ENCODE measurements around the gene MT1B.

The MT1B gene

GRCh38 chr16:56625943-56626654, 25.6 kb upstream of the MT1B start:
- DNase-seq (ENCODE audit: extremely low read depth, low read depth): no peak
- H3K4me3 ChIP-seq (replicated peaks; ENCODE audit: low read depth, low read length): peak overlapping the region; percentile 80
- TF ChIP-seq CTCF (IDR thresholded peaks at IDR 0.05; ENCODE audit: low read depth, low read length, missing control alignments): no peak

- H3K4me3 ChIP-seq (replicated peaks; ENCODE audit: low read depth, low read length): peak overlapping the region; percentile 80
- no peak for TF ChIP-seq CTCF (IDR thresholded peaks at IDR 0.05; ENCODE audit: low read depth, low read length, missing control alignments)
- DNase-seq (ENCODE audit: extremely low read depth, low read depth): no peak
Observed at GRCh38 chr16:56626685-56627084, 25.0 kb upstream of the MT1B start.

- DNase-seq (ENCODE audit: extremely low read depth, low read depth): no peak
- TF ChIP-seq CTCF (IDR thresholded peaks at IDR 0.05; ENCODE audit: low read depth, low read length, missing control alignments): no peak
Observed at GRCh38 chr16:56628486-56629350, 23.0 kb upstream of the MT1B start.

GRCh38 chr16:56629531-56629930, 22.2 kb upstream of the MT1B start:
- no peak for DNase-seq (ENCODE audit: extremely low read depth, low read depth)
- H3K4me3 ChIP-seq (replicated peaks; ENCODE audit: low read depth, low read length): no peak overlapping the region
- TF ChIP-seq CTCF (IDR thresholded peaks at IDR 0.05; ENCODE audit: low read depth, low read length, missing control alignments): no peak

More at GRCh38 chr16:56628486-56629350, 23.0 kb upstream of the MT1B start:
- H3K4me3 ChIP-seq (replicated peaks; ENCODE audit: low read depth, low read length): no peak overlapping the region

- no peak overlapping the region for H3K4me3 ChIP-seq (replicated peaks; ENCODE audit: low read depth, low read length)
- no peak for TF ChIP-seq CTCF (IDR thresholded peaks at IDR 0.05; ENCODE audit: low read depth, low read length, missing control alignments)
- DNase-seq (ENCODE audit: extremely low read depth, low read depth): no peak
Observed at GRCh38 chr16:56630134-56630533, 21.6 kb upstream of the MT1B start.

- no peak overlapping the region for H3K4me3 ChIP-seq (replicated peaks; ENCODE audit: low read depth, low read length)
- no peak for TF ChIP-seq CTCF (IDR thresholded peaks at IDR 0.05; ENCODE audit: low read depth, low read length, missing control alignments)
- DNase-seq (ENCODE audit: extremely low read depth, low read depth): no peak
Observed at GRCh38 chr16:56631197-56631596, 20.5 kb upstream of the MT1B start.

Measured in HFF-Myc (cell line).